KBM-7 (cell line): ENCODE measurements around the gene ADAM17.
"Not testable (repeated sequence)": the region's sequence is repeated elsewhere in the genome, so short reads cannot be mapped to it uniquely, and the experiment has no call there.

Experiments
- DNase-seq: peaks from one replicate; pipeline ENCODE4 v3.0.0-alpha.2; 2015
- in situ Hi-C: fragments of 300-500 bp; cut with MboI; formaldehyde crosslinking; loops from 2 replicates; pipeline ENCODE4 v1.14.3; 2020; ENCODE audit warnings: low sequenced_read_pairs, low pct_unique_long_range_greater_than_20kb, mixed read lengths

Gene ADAM17

GRCh38 chr2:9555297-9556120, at the start of gene ADAM17:
Gene ADAM17, minus strand, starts transcription at chr2:9555830. Its CDS starts 225 bp downstream, at chr2:9555605.
- DNase-seq, result peak; percentile 94
- in situ Hi-C loops, result no loop called here

- DNase-seq, result no peak
- in situ Hi-C loops, result no loop called here
Measured at GRCh38 chr2:9602412-9602811, 46.8 kb upstream of the ADAM17 start.

GRCh38 chr2:9601397-9601796, 45.8 kb upstream of the ADAM17 start:
- no peak for DNase-seq
- in situ Hi-C loops, result no loop called here

- DNase-seq, result no peak
- in situ Hi-C loops, result no loop called here
Measured at GRCh38 chr2:9599430-9599829, 43.8 kb upstream of the ADAM17 start.

GRCh38 chr2:9596621-9597311, 41.1 kb upstream of the ADAM17 start:
- in situ Hi-C loops, result no loop called here
- DNase-seq, result no peak

- DNase-seq, result no peak
- in situ Hi-C loops, result no loop called here
Measured at GRCh38 chr2:9595746-9596145, 40.1 kb upstream of the ADAM17 start.

GRCh38 chr2:9595256-9595655, 39.6 kb upstream of the ADAM17 start:
- in situ Hi-C loops, DNase-seq: not testable (repeated sequence)

GRCh38 chr2:9594366-9595054, 38.9 kb upstream of the ADAM17 start:
- no peak for DNase-seq
- in situ Hi-C loops, result no loop called here

- in situ Hi-C loops, result no loop called here
Measured at GRCh38 chr2:9593925-9594324, 38.3 kb upstream of the ADAM17 start.

GRCh38 chr2:9592699-9593098, 37.1 kb upstream of the ADAM17 start:
- DNase-seq, result no peak
- in situ Hi-C loops, result no loop called here

More at GRCh38 chr2:9593925-9594324, 38.3 kb upstream of the ADAM17 start:
- no peak for DNase-seq

- DNase-seq, result no peak
- in situ Hi-C loops, result no loop called here
Measured at GRCh38 chr2:9590641-9591040, 35.0 kb upstream of the ADAM17 start.

- no peak for DNase-seq
- in situ Hi-C loops, result no loop called here
Measured at GRCh38 chr2:9586465-9586864, 30.8 kb upstream of the ADAM17 start.

GRCh38 chr2:9585486-9585885, 29.9 kb upstream of the ADAM17 start:
- in situ Hi-C loops, result no loop called here
- no peak for DNase-seq

- not testable (repeated sequence) for DNase-seq
Measured at GRCh38 chr2:9584902-9585301, 29.3 kb upstream of the ADAM17 start.

GRCh38 chr2:9582624-9583023, 27.0 kb upstream of the ADAM17 start:
- in situ Hi-C loops, result no loop called here
- DNase-seq, result no peak

More at GRCh38 chr2:9584902-9585301, 29.3 kb upstream of the ADAM17 start:
- in situ Hi-C loops, result not testable (repeated sequence)

GRCh38 chr2:9578467-9579235, 23.0 kb upstream of the ADAM17 start:
- in situ Hi-C loops, result no loop called here
- DNase-seq, result no peak

- in situ Hi-C loops, result no loop called here
Measured at GRCh38 chr2:9574331-9574730, 18.7 kb upstream of the ADAM17 start.

GRCh38 chr2:9573840-9574239, 18.2 kb upstream of the ADAM17 start:
- no peak for DNase-seq
- in situ Hi-C loops, result no loop called here

More at GRCh38 chr2:9574331-9574730, 18.7 kb upstream of the ADAM17 start:
- DNase-seq, result no peak
